VCaP (cell line): ENCODE measurements around the gene XRCC1.

Experiments
- H3K27ac ChIP-seq: fragments of 450-650 bp; 2 replicates; pipeline ENCODE4 v1.5.1; 2017
- TF ChIP-seq, protein P1 (sequence below): fragments of 450-650 bp; conservative IDR thresholded peaks from 2 replicates; pipeline ENCODE4 v1.5.1; 2017; ENCODE audit warnings: mild to moderate bottlenecking, moderate library complexity

The XRCC1 gene

DNA sequence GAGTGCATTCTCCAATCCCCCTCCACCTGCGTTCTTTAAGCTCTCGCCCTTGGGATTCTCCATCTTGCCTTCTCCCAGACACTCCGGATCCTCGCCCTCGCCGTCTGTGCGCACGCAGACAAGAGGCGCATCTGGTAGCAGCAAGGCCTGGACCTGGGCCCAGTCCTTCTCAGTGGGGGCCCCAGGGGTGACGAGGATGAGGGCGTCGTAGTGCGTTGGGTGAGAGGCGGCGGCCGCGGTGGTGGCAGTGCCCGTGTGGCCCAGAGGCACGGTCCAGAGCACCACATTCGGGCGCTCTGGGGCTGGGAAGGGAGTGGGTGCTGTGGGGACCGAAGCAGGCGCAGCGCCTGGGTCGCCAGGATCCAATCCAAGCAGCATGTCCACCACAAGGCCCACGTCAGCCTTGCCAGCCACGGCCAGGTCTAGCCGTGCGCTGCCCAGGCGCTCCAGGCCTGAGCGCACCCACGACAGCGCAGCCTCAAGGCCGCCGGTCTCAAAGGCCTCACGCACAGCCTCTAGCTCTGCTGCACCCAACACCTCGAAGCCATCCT lies 17.5 kb upstream of the XRCC1 start:
- TF ChIP-seq, protein P1, sequence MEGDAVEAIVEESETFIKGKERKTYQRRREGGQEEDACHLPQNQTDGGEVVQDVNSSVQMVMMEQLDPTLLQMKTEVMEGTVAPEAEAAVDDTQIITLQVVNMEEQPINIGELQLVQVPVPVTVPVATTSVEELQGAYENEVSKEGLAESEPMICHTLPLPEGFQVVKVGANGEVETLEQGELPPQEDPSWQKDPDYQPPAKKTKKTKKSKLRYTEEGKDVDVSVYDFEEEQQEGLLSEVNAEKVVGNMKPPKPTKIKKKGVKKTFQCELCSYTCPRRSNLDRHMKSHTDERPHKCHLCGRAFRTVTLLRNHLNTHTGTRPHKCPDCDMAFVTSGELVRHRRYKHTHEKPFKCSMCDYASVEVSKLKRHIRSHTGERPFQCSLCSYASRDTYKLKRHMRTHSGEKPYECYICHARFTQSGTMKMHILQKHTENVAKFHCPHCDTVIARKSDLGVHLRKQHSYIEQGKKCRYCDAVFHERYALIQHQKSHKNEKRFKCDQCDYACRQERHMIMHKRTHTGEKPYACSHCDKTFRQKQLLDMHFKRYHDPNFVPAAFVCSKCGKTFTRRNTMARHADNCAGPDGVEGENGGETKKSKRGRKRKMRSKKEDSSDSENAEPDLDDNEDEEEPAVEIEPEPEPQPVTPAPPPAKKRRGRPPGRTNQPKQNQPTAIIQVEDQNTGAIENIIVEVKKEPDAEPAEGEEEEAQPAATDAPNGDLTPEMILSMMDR, result no peak
- no peak overlapping the region for H3K27ac ChIP-seq

DNA sequence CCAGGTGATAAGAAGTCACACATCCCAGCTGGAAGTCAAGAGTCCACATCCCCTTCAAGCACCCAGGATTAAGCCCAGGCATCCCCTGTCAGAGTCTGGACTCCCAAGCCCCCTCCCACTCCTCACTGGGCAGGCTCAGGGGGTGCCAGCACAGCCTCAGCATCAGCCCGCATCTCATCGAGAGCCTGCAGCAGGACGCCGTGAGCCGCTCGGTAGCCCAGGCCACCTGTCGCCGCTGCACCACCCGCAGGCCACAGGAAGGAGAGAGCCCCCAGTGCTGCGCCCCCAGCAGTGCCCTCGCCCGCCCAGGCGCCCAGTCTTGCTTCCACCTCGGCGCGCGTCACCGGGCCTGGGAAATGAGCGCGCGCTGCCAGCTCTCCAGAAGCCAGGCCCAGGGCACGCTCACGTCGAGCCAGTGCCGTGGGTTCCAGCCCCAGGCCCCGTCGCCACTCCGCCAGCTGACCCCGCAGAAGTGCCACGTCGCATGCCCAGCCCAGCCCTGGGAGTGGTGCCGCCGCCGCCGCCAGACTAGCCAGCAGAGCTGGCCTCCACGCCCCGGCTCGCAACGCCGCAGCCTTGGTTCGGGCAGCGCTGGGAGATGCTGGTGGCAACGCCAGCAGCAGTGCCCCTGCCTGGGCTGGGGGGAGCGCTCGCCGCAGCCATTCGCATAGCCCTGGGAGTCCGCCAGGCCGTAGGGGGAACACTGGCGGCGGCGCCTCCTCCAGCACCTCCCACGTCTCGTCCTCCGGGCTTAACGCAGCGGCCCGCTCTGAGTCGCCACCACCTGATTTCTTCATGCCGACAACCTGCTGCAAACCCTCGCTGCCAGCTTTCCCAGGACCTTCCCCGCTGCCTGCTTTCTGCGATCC lies 16.8 kb upstream of the XRCC1 start:
- H3K27ac ChIP-seq, result no peak overlapping the region
- TF ChIP-seq, protein P1, result no peak

DNA sequence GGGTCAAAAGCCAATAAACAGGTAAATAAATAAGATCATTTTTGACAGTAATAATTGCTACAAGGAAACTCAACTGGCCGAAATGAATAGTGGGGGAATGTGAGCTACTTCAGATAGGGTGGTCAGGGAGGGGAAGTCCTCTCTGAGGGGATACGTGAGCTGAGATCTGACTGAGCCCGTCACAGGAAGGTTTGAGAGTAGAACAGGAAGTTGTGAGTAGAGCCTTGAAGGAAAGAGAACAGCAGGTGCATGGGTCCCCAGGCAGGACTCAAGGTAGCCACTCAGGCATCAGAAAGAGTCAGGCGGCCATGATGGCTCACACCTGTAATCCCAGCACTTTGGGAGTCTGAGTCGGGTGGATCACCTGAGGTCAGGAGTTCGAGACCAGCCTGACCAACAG lies 14.4 kb upstream of the XRCC1 start:
- TF ChIP-seq, protein P1, result no peak
- no peak overlapping the region for H3K27ac ChIP-seq

DNA sequence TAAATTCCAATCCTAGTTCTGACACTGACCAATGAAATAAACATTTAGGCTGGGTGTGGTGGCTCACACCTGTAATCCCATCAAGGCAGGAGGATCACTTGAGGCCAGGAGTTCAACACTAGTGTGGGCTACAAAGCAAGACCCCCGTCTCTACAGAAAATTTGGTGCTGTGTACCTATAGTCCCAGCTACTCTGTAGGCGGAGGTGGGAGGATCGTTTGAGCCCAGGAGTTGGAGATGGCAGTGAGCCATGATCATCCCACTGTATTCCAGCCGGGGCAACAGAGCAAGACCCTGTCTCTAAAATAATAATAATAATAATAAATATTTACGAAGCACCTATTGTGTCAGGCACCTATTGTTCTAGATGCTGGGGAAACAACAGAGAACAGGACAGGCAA lies 13.9 kb upstream of the XRCC1 start:
- no peak overlapping the region for H3K27ac ChIP-seq
- TF ChIP-seq, protein P1, result no peak

DNA sequence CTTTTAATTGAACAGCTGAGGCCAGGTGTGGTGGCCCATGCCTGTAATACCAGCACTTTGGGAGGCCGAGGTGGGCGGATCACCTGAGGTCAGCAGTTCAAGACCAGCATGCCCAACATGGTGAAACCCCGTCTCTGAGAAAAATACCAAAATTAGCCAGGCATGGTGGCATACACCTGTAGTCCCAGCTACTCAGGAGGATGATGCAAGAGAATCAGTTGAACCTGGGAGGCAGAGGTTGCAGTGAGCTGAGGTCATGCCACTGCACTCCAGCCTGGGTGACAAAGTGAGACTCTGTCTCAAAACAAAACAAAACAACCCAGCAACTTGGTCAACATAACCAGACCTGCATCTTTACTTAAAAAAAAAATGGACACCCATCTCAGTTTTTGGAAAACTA lies 11.7 kb upstream of the XRCC1 start:
- peak overlapping the region; percentile 58 for H3K27ac ChIP-seq

DNA sequence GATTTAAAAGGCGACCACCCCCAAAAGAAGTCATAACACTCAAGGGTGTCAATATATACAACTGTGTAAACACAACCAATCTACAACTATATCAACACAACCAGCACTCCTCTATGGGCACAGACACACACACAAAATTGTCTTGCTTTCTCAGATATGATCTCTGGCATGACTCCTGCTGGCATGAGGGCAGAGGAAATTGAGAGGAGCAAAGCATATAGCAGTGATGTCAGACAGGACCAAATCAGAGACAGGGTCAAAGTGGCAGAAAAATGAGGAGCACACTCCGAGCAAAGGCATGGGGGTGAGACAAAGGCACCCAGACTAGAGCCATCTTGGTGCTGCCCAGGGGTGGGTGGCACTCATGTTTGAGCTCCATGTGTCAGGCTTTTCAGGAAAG lies 11.0 kb upstream of the XRCC1 start:
- peak overlapping the region; percentile 58 for H3K27ac ChIP-seq
- TF ChIP-seq, protein P1, result no peak

DNA sequence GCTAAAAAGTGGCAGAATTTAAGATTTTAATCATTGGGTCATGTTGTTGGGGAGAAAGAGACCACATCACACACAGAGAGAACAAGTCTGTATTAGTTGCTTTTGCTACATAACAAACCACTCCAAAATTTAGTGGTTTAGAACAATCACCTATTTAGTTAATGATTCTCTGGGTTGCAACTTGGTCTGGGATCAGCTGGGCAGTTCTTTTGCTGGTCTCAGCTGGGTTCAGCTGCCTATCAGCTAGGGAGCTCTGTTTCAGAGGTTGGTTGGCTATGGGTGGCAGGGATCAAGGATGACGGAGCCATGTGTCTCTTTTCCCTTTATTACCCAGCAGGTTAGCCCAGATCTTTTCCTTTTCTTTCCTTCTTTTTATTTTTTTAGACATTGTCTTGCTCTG lies 9.2 kb upstream of the XRCC1 start:
- TF ChIP-seq, protein P1, result no peak
- H3K27ac ChIP-seq, result no peak overlapping the region

DNA sequence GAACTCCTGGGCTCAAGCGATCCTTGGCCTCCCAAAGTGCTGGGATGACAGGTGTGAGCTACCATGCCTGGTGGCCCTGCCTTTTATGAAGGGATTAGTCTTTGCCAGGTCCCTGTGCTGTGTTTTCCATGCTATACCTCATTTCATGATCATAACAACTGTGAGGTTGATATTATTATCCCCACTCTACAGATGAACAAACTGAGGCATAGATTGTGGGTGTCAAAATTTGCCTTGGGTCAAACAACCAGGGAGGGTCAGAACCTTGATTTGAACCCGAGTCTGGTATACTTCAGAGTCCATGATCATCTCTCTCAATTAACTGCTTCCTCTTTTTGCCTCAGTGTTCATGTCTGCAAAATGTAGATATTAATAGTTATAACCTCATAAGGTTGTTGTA lies 7.2 kb upstream of the XRCC1 start:
- H3K27ac ChIP-seq, result no peak overlapping the region
- TF ChIP-seq, protein P1, result no peak
